Type B pancreatic cell (in vitro differentiated cells): ENCODE results near the gene PBX3. TPM values are rescaled to one million over a fixed set of nuclear protein-coding genes. Genes with fewer than 3 reads are reported as not detected.

Source experiments
- DNase-seq: peaks from one replicate; pipeline ENCODE4 v3.0.0; 2021; ENCODE audit warnings: mixed read lengths; ENCODE audit not compliant: unreplicated experiment; ENCODE audit errors: extremely low spot score
- H3K27ac Mint-ChIP-seq: 2 replicates; pipeline ENCODE4 v1.8.0; 2021; ENCODE audit warnings: mild to moderate bottlenecking, mixed read lengths
- H3K27me3 Mint-ChIP-seq: 2 replicates; pipeline ENCODE4 v1.8.0; 2021; ENCODE audit warnings: mixed read lengths
- H3K36me3 Mint-ChIP-seq: 2 replicates; pipeline ENCODE4 v1.8.0; 2021; ENCODE audit warnings: mixed read lengths
- H3K4me1 Mint-ChIP-seq: one replicate; pipeline ENCODE4 v1.8.0; 2021; ENCODE audit warnings: mixed read lengths; ENCODE audit not compliant: unreplicated experiment
- H3K4me3 Mint-ChIP-seq: 2 replicates; pipeline ENCODE4 v1.8.0; 2021; ENCODE audit warnings: mild to moderate bottlenecking, mixed read lengths
- H3K9me3 Mint-ChIP-seq: 2 replicates; pipeline ENCODE4 v1.8.0; 2021; ENCODE audit warnings: mixed read lengths
- total RNA-seq: library from RNA; stranded (reverse); gene quantifications from 2 replicates; pipeline ENCODE4 v1.2.1, GENCODE V29; 2021; ENCODE audit warnings: low replicate concordance
- TF ChIP-seq, protein P1 (sequence below): fragments of 200-600 bp; sonication (generic); conservative IDR thresholded peaks from 2 replicates; pipeline ENCODE4 v1.5.0; 2021; ENCODE audit warnings: antibody characterized with exemption, mild to moderate bottlenecking

Gene PBX3
- total RNA-seq, 1 donor from 2014 or later = 60.9 TPM

DNA sequence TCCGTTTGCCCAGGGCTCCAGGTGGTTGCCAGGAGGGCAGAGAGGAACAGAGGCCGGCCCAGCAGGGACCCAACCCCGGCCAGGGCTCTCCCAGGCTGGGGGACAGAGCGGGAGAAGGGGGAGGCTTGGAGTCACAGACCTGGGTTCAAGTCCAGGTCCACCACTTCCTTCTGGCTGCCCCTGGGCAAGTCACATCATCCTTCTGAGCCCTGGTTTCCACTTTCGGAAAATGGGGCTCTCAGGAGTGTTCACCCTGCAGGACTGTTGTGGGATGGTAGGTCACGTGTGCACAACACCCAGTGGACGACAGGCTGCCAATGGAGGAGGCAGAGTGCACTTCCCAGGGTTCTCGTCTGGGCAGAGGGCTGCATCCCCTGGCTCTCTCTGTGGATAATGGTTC, 245.4 kb downstream of the PBX3 start:
- Mint-ChIP-seq H3K4me1 (no peaks in the 10 kb centered on the region), H3K36me3 (no peaks in the 10 kb centered on the region), H3K27me3 (peaks cover 13% of the 10 kb centered on the region), H3K9me3 (no peaks in the 10 kb centered on the region), H3K27ac (no peak overlapping the region), H3K4me3 (no peak overlapping the region)
- TF ChIP-seq, protein P1, sequence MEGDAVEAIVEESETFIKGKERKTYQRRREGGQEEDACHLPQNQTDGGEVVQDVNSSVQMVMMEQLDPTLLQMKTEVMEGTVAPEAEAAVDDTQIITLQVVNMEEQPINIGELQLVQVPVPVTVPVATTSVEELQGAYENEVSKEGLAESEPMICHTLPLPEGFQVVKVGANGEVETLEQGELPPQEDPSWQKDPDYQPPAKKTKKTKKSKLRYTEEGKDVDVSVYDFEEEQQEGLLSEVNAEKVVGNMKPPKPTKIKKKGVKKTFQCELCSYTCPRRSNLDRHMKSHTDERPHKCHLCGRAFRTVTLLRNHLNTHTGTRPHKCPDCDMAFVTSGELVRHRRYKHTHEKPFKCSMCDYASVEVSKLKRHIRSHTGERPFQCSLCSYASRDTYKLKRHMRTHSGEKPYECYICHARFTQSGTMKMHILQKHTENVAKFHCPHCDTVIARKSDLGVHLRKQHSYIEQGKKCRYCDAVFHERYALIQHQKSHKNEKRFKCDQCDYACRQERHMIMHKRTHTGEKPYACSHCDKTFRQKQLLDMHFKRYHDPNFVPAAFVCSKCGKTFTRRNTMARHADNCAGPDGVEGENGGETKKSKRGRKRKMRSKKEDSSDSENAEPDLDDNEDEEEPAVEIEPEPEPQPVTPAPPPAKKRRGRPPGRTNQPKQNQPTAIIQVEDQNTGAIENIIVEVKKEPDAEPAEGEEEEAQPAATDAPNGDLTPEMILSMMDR = no peak
- no peak for DNase-seq

- TF ChIP-seq, protein P1 = no peak
These were observed 246.3 kb downstream of the PBX3 start for GRCh38 chr9:125993466-125993865.

GRCh38 chr9:125994066-125994943, 247.1 kb downstream of the PBX3 start:
- H3K27me3 Mint-ChIP-seq = peaks cover 8% of the 10 kb centered on the region
- H3K4me1 Mint-ChIP-seq = no peaks in the 10 kb centered on the region
- no peak overlapping the region for H3K4me3 Mint-ChIP-seq
- DNase-seq = no peak
- TF ChIP-seq, protein P1 = no peak
- no peak overlapping the region for H3K27ac Mint-ChIP-seq
- H3K9me3 Mint-ChIP-seq = no peaks in the 10 kb centered on the region
- H3K36me3 Mint-ChIP-seq = no peaks in the 10 kb centered on the region

More at GRCh38 chr9:125993466-125993865, 246.3 kb downstream of the PBX3 start:
- Mint-ChIP-seq H3K27ac (no peak overlapping the region), H3K36me3 (no peaks in the 10 kb centered on the region), H3K27me3 (peaks cover 12% of the 10 kb centered on the region), H3K9me3 (no peaks in the 10 kb centered on the region), H3K4me3 (no peak overlapping the region), H3K4me1 (no peaks in the 10 kb centered on the region)
- no peak for DNase-seq

- DNase-seq = no peak
- TF ChIP-seq, protein P1 = no peak
- H3K36me3 Mint-ChIP-seq = no peaks in the 10 kb centered on the region
- H3K4me3 Mint-ChIP-seq = no peak overlapping the region
- H3K9me3 Mint-ChIP-seq = no peaks in the 10 kb centered on the region
- peaks cover 8% of the 10 kb centered on the region for H3K27me3 Mint-ChIP-seq
- no peaks in the 10 kb centered on the region for H3K4me1 Mint-ChIP-seq
- no peak overlapping the region for H3K27ac Mint-ChIP-seq
These were observed 247.8 kb downstream of the PBX3 start for GRCh38 chr9:125995006-125995405.

DNA sequence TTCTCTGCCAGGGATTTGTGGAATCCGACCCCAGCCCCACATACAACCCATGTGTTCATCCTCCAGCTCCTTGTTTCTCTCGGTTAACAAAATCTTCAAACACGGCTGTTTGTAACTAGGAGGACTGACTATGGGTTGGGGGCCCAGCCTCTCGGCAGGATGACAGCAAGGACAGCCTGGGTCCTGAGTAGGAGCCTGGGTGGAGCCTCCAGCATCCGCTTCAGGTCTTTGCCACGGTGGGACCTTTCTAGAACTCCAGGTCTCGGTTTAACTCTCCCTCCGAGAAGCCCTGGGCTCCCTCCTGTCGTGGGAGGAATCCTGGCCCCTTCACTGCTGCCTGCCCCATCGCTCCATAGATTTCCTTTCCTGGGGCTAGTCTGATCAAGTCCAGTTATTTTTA, 248.5 kb downstream of the PBX3 start:
- Mint-ChIP-seq H3K36me3 (no peaks in the 10 kb centered on the region), H3K27ac (no peak overlapping the region), H3K9me3 (no peaks in the 10 kb centered on the region), H3K4me3 (no peak overlapping the region), H3K4me1 (no peaks in the 10 kb centered on the region), H3K27me3 (peaks cover 12% of the 10 kb centered on the region)
- TF ChIP-seq, protein P1 = no peak
- DNase-seq = no peak
